Neural cell (in vitro differentiated cells): ENCODE data around the gene INPP4B.

Experiments
- EZH2 ChIP-seq: fragments of 200-600, 300-800 bp; shearing (Covaris generic), sonication (generic); IDR thresholded peaks from 2 replicates; pipeline ENCODE4 v1.6.1; 2014; ENCODE audit warnings: antibody characterized with exemption, low read length, borderline replicate concordance, mild to moderate bottlenecking; ENCODE audit not compliant: insufficient read depth, poor library complexity, severe bottlenecking
- RAD21 ChIP-seq: fragments of 450-650 bp; conservative IDR thresholded peaks from 2 replicates; pipeline ENCODE4 v1.6.1; 2014; ENCODE audit warnings: antibody characterized with exemption, mild to moderate bottlenecking, moderate library complexity
- TF ChIP-seq, protein P1 (sequence below): fragments of 450-650 bp; IDR thresholded peaks from 2 replicates; pipeline ENCODE4 v1.5.1; 2014; ENCODE audit warnings: antibody characterized with exemption, mild to moderate bottlenecking, moderate library complexity; ENCODE audit not compliant: poor library complexity, severe bottlenecking

DNA sequence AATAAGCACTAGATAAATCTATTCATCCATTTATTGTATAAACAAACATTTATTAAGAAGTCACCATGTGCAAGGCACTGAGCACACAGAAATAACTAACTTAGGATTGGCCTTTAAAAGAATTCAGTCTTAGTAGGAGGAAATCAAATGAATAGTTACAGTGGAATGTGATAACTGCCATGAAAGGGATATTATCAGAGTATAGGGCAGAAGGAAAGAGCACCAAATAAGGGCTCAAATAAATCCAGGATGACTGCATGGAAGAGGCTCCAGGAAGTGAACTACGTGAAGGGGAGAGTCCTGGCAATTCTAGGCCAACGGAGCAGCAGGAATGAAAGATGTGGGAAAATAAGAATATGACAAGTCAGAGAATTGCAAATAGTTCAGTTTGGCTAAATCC is 406.0 kb downstream of the INPP4B start:
- TF ChIP-seq, protein P1, sequence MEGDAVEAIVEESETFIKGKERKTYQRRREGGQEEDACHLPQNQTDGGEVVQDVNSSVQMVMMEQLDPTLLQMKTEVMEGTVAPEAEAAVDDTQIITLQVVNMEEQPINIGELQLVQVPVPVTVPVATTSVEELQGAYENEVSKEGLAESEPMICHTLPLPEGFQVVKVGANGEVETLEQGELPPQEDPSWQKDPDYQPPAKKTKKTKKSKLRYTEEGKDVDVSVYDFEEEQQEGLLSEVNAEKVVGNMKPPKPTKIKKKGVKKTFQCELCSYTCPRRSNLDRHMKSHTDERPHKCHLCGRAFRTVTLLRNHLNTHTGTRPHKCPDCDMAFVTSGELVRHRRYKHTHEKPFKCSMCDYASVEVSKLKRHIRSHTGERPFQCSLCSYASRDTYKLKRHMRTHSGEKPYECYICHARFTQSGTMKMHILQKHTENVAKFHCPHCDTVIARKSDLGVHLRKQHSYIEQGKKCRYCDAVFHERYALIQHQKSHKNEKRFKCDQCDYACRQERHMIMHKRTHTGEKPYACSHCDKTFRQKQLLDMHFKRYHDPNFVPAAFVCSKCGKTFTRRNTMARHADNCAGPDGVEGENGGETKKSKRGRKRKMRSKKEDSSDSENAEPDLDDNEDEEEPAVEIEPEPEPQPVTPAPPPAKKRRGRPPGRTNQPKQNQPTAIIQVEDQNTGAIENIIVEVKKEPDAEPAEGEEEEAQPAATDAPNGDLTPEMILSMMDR = no peak
- TF ChIP-seq RAD21 = no peak
- TF ChIP-seq EZH2 = no peak
